Breast epithelium (tissue), 3 donors: ENCODE measurements around the gene IVL.

Experiments
- POLR2A ChIP-seq: fragments of 450-650 bp; IDR thresholded peaks from one replicate; pipeline ENCODE4 v1.6.1; 2016; ENCODE audit warnings: antibody characterized with exemption, mild to moderate bottlenecking, moderate library complexity
- POLR2AphosphoS5 ChIP-seq, 3 donors: sonication (generic); formaldehyde crosslinking; IDR thresholded peaks; one replicate each; pipeline ENCODE4 v1.6.1; 2017; ENCODE audit warnings: antibody characterized with exemption in 3 of 3
- TF ChIP-seq, protein P1 (sequence below), 3 donors: fragments of 450-650 bp; IDR thresholded peaks; one replicate each; pipeline ENCODE4 v1.5.1; 2016 to 2017; ENCODE audit warnings: antibody characterized with exemption in 3 of 3, mild to moderate bottlenecking in 3 of 3, moderate library complexity in 3 of 3

DNA sequence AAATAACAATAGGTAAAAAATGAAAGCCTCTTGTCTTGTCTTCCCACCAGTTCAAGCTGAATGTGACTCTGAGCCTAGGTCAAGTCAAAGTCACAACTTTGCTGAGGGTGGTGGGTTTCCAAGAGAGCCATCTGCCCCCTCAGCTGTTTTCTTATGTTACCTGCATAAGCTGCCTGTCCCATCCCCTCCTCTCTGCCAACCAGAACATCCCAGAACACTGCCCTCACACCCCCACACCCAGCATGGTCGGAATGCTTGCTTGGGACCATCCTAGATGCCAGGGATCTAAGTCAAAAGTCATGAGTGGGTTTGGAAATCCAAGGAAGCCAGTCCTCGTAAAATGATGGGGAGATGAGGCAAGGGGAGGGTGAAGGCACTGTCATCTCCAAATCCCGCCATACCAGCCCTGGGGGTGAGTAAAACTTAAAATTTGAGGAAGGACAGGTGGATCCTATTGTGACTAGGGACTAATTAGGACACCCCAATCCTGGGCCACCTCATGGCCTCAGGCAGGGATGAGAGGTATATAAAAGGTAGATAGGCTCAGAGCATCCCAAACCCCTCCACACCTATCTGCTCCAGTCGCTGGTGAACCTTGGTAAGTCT, 38.4 kb downstream of the IVL start, which contains the start of gene SPRR5:
- TF ChIP-seq POLR2AphosphoS5 (IDR thresholded peaks at IDR 0.05): no peak
- TF ChIP-seq, protein P1, sequence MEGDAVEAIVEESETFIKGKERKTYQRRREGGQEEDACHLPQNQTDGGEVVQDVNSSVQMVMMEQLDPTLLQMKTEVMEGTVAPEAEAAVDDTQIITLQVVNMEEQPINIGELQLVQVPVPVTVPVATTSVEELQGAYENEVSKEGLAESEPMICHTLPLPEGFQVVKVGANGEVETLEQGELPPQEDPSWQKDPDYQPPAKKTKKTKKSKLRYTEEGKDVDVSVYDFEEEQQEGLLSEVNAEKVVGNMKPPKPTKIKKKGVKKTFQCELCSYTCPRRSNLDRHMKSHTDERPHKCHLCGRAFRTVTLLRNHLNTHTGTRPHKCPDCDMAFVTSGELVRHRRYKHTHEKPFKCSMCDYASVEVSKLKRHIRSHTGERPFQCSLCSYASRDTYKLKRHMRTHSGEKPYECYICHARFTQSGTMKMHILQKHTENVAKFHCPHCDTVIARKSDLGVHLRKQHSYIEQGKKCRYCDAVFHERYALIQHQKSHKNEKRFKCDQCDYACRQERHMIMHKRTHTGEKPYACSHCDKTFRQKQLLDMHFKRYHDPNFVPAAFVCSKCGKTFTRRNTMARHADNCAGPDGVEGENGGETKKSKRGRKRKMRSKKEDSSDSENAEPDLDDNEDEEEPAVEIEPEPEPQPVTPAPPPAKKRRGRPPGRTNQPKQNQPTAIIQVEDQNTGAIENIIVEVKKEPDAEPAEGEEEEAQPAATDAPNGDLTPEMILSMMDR (IDR thresholded peaks at IDR 0.05): no peak
- TF ChIP-seq POLR2A: no peak
